GM23338 (cell line): Measurements from ENCODE around the gene ZNHIT1. TPM values are rescaled to one million over a fixed set of nuclear protein-coding genes. Genes with fewer than 3 reads are reported as not detected.

ENCODE experiments used
- ETS1 ChIP-seq: IDR thresholded peaks from 2 replicates; pipeline ENCODE4 v1.6.1; 2016; ENCODE audit warnings: antibody characterized with exemption
- EZH2 ChIP-seq: fragments of 200-600 bp; sonication (generic); IDR thresholded peaks from one replicate; pipeline ENCODE4 v1.8.0; 2017; ENCODE audit warnings: antibody characterized with exemption, mild to moderate bottlenecking, low read depth; ENCODE audit not compliant: unreplicated experiment
- POLR2AphosphoS5 ChIP-seq: IDR thresholded peaks from 2 replicates; pipeline ENCODE4 v1.6.1; 2016; ENCODE audit warnings: antibody characterized with exemption, low read depth
- REST ChIP-seq: IDR thresholded peaks from one replicate; pipeline ENCODE4 v1.6.1; 2018; ENCODE audit warnings: antibody characterized with exemption; ENCODE audit not compliant: unreplicated experiment
- ZNF331 ChIP-seq: fragments of 250-450 bp; sonication (Bioruptor Pico); IDR thresholded peaks from 2 replicates; pipeline ENCODE4 v1.5.0; 2020; ENCODE audit warnings: low read depth, mild to moderate bottlenecking, moderate library complexity
- ZNF462 ChIP-seq: fragments of 250-450 bp; sonication (Bioruptor Pico); IDR thresholded peaks from 2 replicates; pipeline ENCODE4 v1.5.0; 2020; ENCODE audit warnings: mild to moderate bottlenecking, moderate library complexity
- polyA plus RNA-seq: library from polyadenylated mRNA; unstranded; fragments of >200 nt; fragmentation: Nextera tagmentation; extraction: Ambion mirVana; gene quantifications from 2 replicates; pipeline ENCODE4 v1.2.1, GENCODE V29; 2016
- total RNA-seq: library from RNA; depleted of rRNA; stranded (reverse); fragments of >200 nt; shearing (Covaris generic); gene quantifications from 2 replicates; pipeline ENCODE4 v1.2.3, GENCODE V29; 2014

ZNHIT1 gene
- total and polyA plus RNA-seq, 2 experiments from 2014 or later, result 64.6 to 113 TPM

GRCh38 chr7:101243646-101244374 is 25.8 kb downstream of the ZNHIT1 start (continued):
- TF ChIP-seq ZNF462 (CRISPR knock-in tag), result no peak
- TF ChIP-seq ETS1, result no peak
- no peak for TF ChIP-seq EZH2
- no peak for TF ChIP-seq ZNF331 (CRISPR knock-in tag)
- TF ChIP-seq POLR2AphosphoS5, result no peak
- no peak for TF ChIP-seq REST
